Astrocyte of the cerebellum (primary cell): ENCODE measurements around the gene UPK3A.
A peak's percentile ranks its signal among the peaks of the same experiment; 100 is the strongest.

Source experiments
- DNase-seq: peaks from one replicate; pipeline ENCODE4 v3.0.0-alpha.2; 2011; ENCODE audit warnings: low read depth
- H3K4me3 ChIP-seq: 2 replicates; pipeline ENCODE4 v1.5.1; 2011; ENCODE audit warnings: mild to moderate bottlenecking, low read depth, low read length, moderate library complexity
- in situ Hi-C: cut with HindIII; loops from 2 replicates; pipeline ENCODE4 v1.10.0; 2017; ENCODE audit warnings: low sequenced_read_pairs
- TF ChIP-seq, protein P1 (sequence below): IDR thresholded peaks from 2 replicates; pipeline ENCODE4 v1.5.1; 2012; ENCODE audit warnings: low read length, low read depth, moderate library complexity, mild to moderate bottlenecking; ENCODE audit errors: missing control alignments

The UPK3A gene

DNA sequence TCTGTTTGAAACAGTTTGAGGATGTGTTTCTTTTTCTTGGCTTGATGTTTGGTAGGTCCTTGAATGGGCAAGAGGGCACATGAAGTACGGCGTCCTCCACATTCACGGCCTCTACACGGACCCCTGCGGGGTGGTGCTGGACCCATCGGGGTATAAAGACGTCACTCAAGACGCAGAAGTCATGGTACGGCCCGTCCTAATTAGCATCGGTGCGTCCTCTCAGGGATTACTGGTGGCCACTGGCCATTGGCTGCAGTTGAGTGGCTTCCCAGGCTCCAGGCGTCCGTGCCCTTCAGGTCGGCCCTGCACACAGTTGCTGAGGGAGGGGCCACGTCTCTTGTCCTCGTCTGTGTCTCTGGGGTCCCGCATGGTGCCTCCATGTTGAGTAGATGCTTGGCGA lies 45.8 kb downstream of the UPK3A start:
- DNase-seq: no peak
- no peak overlapping the region for H3K4me3 ChIP-seq
- TF ChIP-seq, protein P1, sequence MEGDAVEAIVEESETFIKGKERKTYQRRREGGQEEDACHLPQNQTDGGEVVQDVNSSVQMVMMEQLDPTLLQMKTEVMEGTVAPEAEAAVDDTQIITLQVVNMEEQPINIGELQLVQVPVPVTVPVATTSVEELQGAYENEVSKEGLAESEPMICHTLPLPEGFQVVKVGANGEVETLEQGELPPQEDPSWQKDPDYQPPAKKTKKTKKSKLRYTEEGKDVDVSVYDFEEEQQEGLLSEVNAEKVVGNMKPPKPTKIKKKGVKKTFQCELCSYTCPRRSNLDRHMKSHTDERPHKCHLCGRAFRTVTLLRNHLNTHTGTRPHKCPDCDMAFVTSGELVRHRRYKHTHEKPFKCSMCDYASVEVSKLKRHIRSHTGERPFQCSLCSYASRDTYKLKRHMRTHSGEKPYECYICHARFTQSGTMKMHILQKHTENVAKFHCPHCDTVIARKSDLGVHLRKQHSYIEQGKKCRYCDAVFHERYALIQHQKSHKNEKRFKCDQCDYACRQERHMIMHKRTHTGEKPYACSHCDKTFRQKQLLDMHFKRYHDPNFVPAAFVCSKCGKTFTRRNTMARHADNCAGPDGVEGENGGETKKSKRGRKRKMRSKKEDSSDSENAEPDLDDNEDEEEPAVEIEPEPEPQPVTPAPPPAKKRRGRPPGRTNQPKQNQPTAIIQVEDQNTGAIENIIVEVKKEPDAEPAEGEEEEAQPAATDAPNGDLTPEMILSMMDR: no peak
- in situ Hi-C loops: loop anchor here (5.0 kb wide), 1 partner anchor 58 kb away; no protein-coding TSS in a partner anchor

DNA sequence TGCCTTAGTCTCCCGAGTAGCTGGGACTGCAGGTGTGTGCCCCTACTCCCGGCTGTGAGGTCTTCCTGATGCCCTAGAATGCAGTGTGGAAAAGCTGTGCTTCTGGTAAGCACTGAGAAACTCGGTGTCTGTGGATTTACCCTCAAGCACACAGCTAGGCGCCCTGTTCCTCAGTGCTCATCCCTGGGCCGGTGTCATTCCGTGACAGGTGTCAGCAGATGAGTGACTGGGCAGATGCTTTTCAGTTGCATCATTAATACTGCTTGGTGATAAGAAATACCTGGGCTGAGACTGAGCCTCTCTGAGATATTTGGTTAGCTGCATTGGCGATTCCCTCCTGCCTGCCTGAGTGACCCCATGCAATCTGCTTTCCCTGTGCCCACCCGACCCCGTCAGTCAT lies 46.7 kb downstream of the UPK3A start:
- DNase-seq: no peak
- in situ Hi-C loops: loop anchor here (5.0 kb wide), 1 partner anchor 59 kb away; no protein-coding TSS in a partner anchor
- no peak overlapping the region for H3K4me3 ChIP-seq
- TF ChIP-seq, protein P1: no peak

DNA sequence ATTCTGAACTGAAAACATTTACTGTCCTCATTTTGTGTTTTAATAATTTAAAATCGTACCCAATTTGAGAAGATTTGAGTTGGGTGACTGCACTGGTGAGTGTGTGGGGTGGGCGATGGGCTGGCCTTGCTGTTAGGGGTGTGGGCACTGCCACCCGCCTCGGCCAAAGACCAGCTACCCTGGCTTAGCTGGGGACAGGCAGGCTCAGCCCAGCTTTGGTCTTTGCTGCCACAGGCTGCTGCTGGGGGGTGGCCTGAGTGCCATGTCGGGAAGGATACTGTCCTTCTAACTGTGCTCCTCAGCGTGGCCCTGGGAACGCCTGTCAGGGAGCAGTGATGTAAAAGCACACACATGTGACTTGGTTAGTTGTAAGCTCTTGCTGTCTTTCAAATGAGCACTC lies 47.3 kb downstream of the UPK3A start:
- TF ChIP-seq, protein P1: no peak

DNA sequence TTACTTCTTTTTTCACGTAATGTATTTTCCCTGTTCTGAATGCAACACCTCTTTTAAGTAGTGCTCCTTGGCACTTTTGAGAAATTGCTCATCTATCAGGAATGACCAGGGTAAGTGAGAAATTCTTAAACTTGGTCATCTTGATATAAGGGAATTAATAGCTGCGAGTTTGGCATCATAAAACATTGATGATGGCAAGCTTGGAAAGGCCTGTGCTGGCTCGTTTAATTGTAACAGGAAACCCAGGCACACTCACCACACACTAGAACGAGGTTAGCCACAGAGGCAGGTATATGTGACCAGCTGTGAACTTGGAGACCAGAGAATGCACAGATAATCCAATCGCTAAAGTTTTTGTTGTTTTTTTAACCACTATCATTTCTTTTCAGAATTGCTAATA lies 49.3 kb downstream of the UPK3A start:
- TF ChIP-seq, protein P1: no peak
- no peak overlapping the region for H3K4me3 ChIP-seq
- in situ Hi-C loops: loop anchor here (5.0 kb wide), 1 partner anchor 62 kb away; no protein-coding TSS in a partner anchor
- DNase-seq: no peak

More for the DNA sequence above, 47.3 kb downstream of the UPK3A start:
- no peak for DNase-seq
- no peak overlapping the region for H3K4me3 ChIP-seq
- in situ Hi-C loops: loop anchor here (5.0 kb wide), 1 partner anchor 60 kb away; no protein-coding TSS in a partner anchor

DNA sequence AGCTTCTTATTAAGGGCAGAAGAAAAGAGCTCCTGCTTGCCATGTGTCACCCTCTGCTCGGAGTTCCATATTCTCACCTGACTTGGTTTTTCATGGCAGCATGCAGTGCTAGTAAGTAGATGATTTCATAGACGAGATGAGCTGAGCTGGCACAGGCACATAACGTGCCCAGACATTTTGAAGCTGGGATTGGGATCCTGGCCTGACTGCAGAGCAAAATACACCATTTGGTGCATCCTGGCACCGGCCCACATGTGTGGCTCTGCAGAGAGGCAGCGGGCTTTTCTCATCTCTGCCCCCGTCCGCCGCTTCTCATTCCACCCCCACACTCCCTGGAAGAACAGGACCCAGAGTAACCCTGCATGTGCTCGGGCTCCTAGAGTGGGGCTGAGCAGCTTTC lies 49.8 kb downstream of the UPK3A start:
- in situ Hi-C loops: loop anchor here (5.0 kb wide), 1 partner anchor 62 kb away; no protein-coding TSS in a partner anchor
- TF ChIP-seq, protein P1: no peak
- DNase-seq: no peak
- H3K4me3 ChIP-seq: no peak overlapping the region

DNA sequence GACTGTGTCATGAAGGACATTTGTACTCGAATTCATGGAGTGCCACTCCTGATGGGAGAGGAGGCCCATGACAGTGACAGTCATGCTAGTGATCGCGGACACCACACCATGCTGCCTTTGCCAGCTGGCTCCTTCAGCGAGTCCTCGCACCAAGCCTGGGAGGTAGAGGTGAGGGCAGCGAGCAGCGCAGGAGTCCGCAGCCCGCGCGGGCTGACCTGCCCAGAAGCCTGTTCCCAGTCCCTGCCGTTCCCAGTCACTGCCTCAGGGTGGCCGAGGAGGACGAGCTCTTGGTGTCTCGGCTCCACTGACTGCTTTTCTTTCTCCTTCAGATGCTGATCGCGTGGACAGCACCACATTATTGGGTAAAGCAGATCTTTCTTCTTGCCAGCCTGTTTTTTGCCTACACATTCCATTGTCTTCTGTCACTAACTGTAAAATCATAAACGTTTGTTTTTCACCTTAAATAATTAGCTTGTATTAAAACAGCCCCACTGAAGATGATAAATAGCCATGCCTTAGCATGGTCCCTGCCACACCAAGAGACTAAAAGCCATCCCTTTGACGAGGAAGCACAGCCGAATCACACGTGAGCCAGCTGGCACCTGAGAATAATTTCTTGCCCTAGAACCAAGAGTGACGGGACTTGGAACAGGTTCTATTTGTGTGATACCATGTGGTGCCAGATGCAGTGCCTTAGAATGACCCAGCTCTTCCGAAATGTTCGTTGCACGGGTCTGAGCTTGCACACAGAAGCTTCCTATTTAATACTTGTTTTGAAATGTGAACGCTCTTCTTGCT lies 50.5 kb downstream of the UPK3A start:
- in situ Hi-C loops: no loop called here
- TF ChIP-seq, protein P1: peak; percentile 18
- no peak for DNase-seq
- H3K4me3 ChIP-seq: no peak overlapping the region
